ENCODE results near the gene TCHHL1. TPM values are rescaled to one million over a fixed set of nuclear protein-coding genes. Genes with fewer than 3 reads are reported as not detected.
"Not testable (repeated sequence)": the region's sequence is repeated elsewhere in the genome, so short reads cannot be mapped to it uniquely, and the experiment has no call there.

TCHHL1 gene
- total and polyA plus RNA-seq, 8 donors, result 0.18 TPM; not detected in 7

GRCh38 chr1:152084853-152085252, 4.0 kb downstream of the TCHHL1 start:
- TF ChIP-seq POLR2AphosphoS5 (IDR thresholded peaks at IDR 0.05), result no peak
- TF ChIP-seq, protein P1, sequence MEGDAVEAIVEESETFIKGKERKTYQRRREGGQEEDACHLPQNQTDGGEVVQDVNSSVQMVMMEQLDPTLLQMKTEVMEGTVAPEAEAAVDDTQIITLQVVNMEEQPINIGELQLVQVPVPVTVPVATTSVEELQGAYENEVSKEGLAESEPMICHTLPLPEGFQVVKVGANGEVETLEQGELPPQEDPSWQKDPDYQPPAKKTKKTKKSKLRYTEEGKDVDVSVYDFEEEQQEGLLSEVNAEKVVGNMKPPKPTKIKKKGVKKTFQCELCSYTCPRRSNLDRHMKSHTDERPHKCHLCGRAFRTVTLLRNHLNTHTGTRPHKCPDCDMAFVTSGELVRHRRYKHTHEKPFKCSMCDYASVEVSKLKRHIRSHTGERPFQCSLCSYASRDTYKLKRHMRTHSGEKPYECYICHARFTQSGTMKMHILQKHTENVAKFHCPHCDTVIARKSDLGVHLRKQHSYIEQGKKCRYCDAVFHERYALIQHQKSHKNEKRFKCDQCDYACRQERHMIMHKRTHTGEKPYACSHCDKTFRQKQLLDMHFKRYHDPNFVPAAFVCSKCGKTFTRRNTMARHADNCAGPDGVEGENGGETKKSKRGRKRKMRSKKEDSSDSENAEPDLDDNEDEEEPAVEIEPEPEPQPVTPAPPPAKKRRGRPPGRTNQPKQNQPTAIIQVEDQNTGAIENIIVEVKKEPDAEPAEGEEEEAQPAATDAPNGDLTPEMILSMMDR (IDR thresholded peaks at IDR 0.05), result no peak
- TF ChIP-seq POLR2A (IDR thresholded peaks at IDR 0.05), result no peak
- intact Hi-C loops (cut with DNase I; ENCODE audit: low total_unique reads), result no loop called here
- no peak for DNase-seq
- Histone ChIP-seq H3K4me3 (no peak overlapping the region), H3K27me3 (peaks cover 0 to 50% (median 4%) of the 10 kb centered on the region in 3 donors), H3K4me1 (no peaks in the 10 kb centered on the region), H3K27ac (no peak overlapping the region), H3K36me3 (no peaks in the 10 kb centered on the region), H3K9me3 (no peaks in the 10 kb centered on the region)
- WGBS, 5 donors, result 26 to 41% (median 37%) methylated on average over 1 of the region's 1 CpG

GRCh38 chr1:152081026-152081425, 7.8 kb downstream of the TCHHL1 start:
- DNase-seq; intact Hi-C loops (cut with DNase I; ENCODE audit: low total_unique reads); H3K4me3 ChIP-seq; H3K9me3 ChIP-seq; H3K36me3 ChIP-seq; H3K4me1 ChIP-seq; H3K27ac ChIP-seq: not testable (repeated sequence)
- 87 to 100% (median 95%) methylated on average over 5 to 17 of the region's 17 CpGs for whole genome bisulfite sequencing, 5 donors
- peaks cover 0 to 40% (median 0%) of the 10 kb centered on the region in 3 donors for H3K27me3 ChIP-seq

GRCh38 chr1:152080494-152080893, 8.4 kb downstream of the TCHHL1 start:
- H3K27ac ChIP-seq; H3K4me1 ChIP-seq; intact Hi-C loops (cut with DNase I; ENCODE audit: low total_unique reads); H3K9me3 ChIP-seq; H3K4me3 ChIP-seq; H3K36me3 ChIP-seq; DNase-seq: not testable (repeated sequence)
- peaks cover 0 to 34% (median 0%) of the 10 kb centered on the region in 3 donors for H3K27me3 ChIP-seq
- 87 to 93% (median 89%) methylated on average over 17 of the region's 17 CpGs for WGBS, 5 donors

- H3K27me3 ChIP-seq, result peaks cover 0 to 34% (median 0%) of the 10 kb centered on the region in 3 donors
- H3K4me3 ChIP-seq, result no peak overlapping the region
- no peaks in the 10 kb centered on the region for H3K36me3 ChIP-seq
- TF ChIP-seq, protein P1 (IDR thresholded peaks at IDR 0.05), result no peak
- TF ChIP-seq POLR2A (IDR thresholded peaks at IDR 0.05), result no peak
- no peak for TF ChIP-seq POLR2AphosphoS5 (IDR thresholded peaks at IDR 0.05)
- no peak for TF ChIP-seq EP300 (IDR thresholded peaks at IDR 0.05)
- no peaks in the 10 kb centered on the region for H3K4me1 ChIP-seq
- no peak overlapping the region for H3K27ac ChIP-seq
- no peak for DNase-seq
- no peaks in the 10 kb centered on the region for H3K9me3 ChIP-seq
- intact Hi-C loops (cut with DNase I; ENCODE audit: low total_unique reads), result no loop called here
- 78 to 87% (median 86%) methylated on average over 16 to 24 of the region's 24 CpGs for WGBS, 5 donors
These were observed 9.9 kb downstream of the TCHHL1 start for GRCh38 chr1:152078831-152079441.

GRCh38 chr1:152072311-152072710, 16.6 kb downstream of the TCHHL1 start:
- WGBS, 5 donors, result 68 to 72% (median 71%) methylated on average over 3 of the region's 3 CpGs
- no peak overlapping the region for H3K4me3 ChIP-seq
- intact Hi-C loops (cut with DNase I; ENCODE audit: low total_unique reads), result no loop called here
- no peaks in the 10 kb centered on the region for H3K4me1 ChIP-seq
- no peaks in the 10 kb centered on the region for H3K36me3 ChIP-seq
- H3K27me3 ChIP-seq, result peaks cover 0 to 39% (median 0%) of the 10 kb centered on the region in 3 donors
- no peaks in the 10 kb centered on the region for H3K9me3 ChIP-seq
- no peak for TF ChIP-seq EP300 (IDR thresholded peaks at IDR 0.05)
- TF ChIP-seq POLR2A (IDR thresholded peaks at IDR 0.05), result no peak
- TF ChIP-seq POLR2AphosphoS5 (IDR thresholded peaks at IDR 0.05), result no peak
- TF ChIP-seq, protein P1 (IDR thresholded peaks at IDR 0.05), result no peak
- no peak overlapping the region for H3K27ac ChIP-seq
- no peak for DNase-seq
